Adrenal gland (tissue), 12 donors: ENCODE data around the gene TUBE1. TPM values are rescaled to one million over a fixed set of nuclear protein-coding genes. Genes with fewer than 3 reads are reported as not detected.

Source experiments
- DNase-seq, 7 donors: peaks; one replicate each; pipeline ENCODE4 v3.0.0-alpha.2; 2019 to 2020
- H3K27ac ChIP-seq, 5 donors: fragments of 200-600 bp; sonication (generic) in 4 of 5; 1 replicate in 3 of 5; 2 replicates in 2 of 5; pipeline versions ENCODE4 v1.5.1 to v1.8.0; 2016 to 2020; ENCODE audit warnings: mild to moderate bottlenecking in 1 of 5
- H3K27me3 ChIP-seq: fragments of 200-600 bp; 2 replicates; pipeline ENCODE4 v1.8.0; 2021
- H3K36me3 ChIP-seq, 2 donors: fragments of 200-600 bp; replicated peaks in 1 of 2; 1 replicate in 1 of 2; 2 replicates in 1 of 2; pipeline versions ENCODE4 v1.5.1 to v1.8.0; 2018 to 2022
- H3K4me1 ChIP-seq, 2 donors: fragments of 200-600 bp; replicated peaks in 1 of 2; 1 replicate in 1 of 2; 2 replicates in 1 of 2; pipeline versions ENCODE4 v1.5.1 to v1.8.0; 2018 to 2021
- H3K4me3 ChIP-seq, 4 donors: fragments of 200-600 bp; sonication (generic) in 3 of 4; one replicate each; pipeline ENCODE4 v1.5.1; 2016 to 2018
- H3K9me3 ChIP-seq, 3 donors: fragments of 200-600 bp; sonication (generic) in 1 of 3; replicated peaks in 1 of 3; 1 replicate in 2 of 3; 2 replicates in 1 of 3; pipeline versions ENCODE4 v1.5.1 to v1.8.0; 2016 to 2021
- CTCF ChIP-seq, 6 experiments: fragments of 450-650 bp in 4 of 6; fragments of 200-600 bp in 2 of 6; sonication (generic) in 1 of 6; IDR thresholded peaks; 1 replicate in 5 of 6; 2 replicates in 1 of 6; pipeline versions ENCODE4 v1.5.1 to v1.8.0; 2016 to 2021; ENCODE audit warnings: antibody characterized with exemption in 6 of 6, mild to moderate bottlenecking in 2 of 6, moderate library complexity in 1 of 6
- POLR2A ChIP-seq, 2 donors: fragments of 450-650 bp; IDR thresholded peaks; one replicate each; pipeline ENCODE4 v1.6.1; 2017; ENCODE audit warnings: antibody characterized with exemption in 2 of 2, mild to moderate bottlenecking in 2 of 2, moderate library complexity in 1 of 2
- WGBS, 4 donors: extraction: QIAGEN DNeasy Blood & Tissue Kit in 2 of 4; methylation state at CpG; one replicate each; pipeline versions ENCODE4 v1.1.5 to v1.1.7; 2013 to 2017; 5-methylcytosine and 5-hydroxymethylcytosine counted together
- intact Hi-C, 2 donors: fragments of 100-400 bp; cut with DNase I; formaldehyde crosslinking; loops; one replicate each; pipeline versions ENCODE4 v1.14.1 to v1.15.0; 2022 to 2023
- polyA plus RNA-seq, 3 donors: library from polyadenylated mRNA; stranded (reverse); fragments of 200-250 nt in 2 of 3; fragments of 350-450 nt in 1 of 3; fragmentation: Illumina TruSeq in 1 of 3; extraction: RNeasy Lipid Tissue Mini Kit (QIAGEN cat#74804) in 1 of 3; gene quantifications; one replicate each; pipeline ENCODE4 v1.2.3, GENCODE V29; 2013 to 2014
- total RNA-seq, 9 donors: library from RNA; depleted of rRNA in 4 of 9; stranded (reverse); fragments of >200 nt in 4 of 9; fragments of 120-200 nt in 1 of 9; fragmentation: NEBNext Ultra II Directional in 1 of 9; extraction: Animal tissue kit (Norgen Biotek cat#: 25700) in 1 of 9; gene quantifications; one replicate each; pipeline versions ENCODE4 v1.1.0 to v1.2.4, GENCODE V29; 2013 to 2023
- donor health status: healthy with polysubstance abuse.
- donor health status: Bipolar disorder and iron deficiency.
- donor health status: DM: yes; HTN: yes; CAD: no.
- donor health status: DM: no; HTN: no; CAD: no.
- donor health status: DM: no; HTN: no; CAD: no.
- donor health status: DM: yes; HTN: yes; CAD: no.

Gene TUBE1
- total and polyA plus RNA-seq, 12 donors: 11.1 to 50.0 (median 19.6) TPM

- Histone ChIP-seq H3K36me3 (no peaks in the 10 kb centered on the region), H3K9me3 (no peaks in the 10 kb centered on the region), H3K4me3 (no peak overlapping the region), H3K4me1 (peaks cover 0 to 7% of the 10 kb centered on the region in 2 donors), H3K27ac (no peak overlapping the region), H3K27me3 (no peaks in the 10 kb centered on the region)
- TF ChIP-seq CTCF (IDR thresholded peaks at IDR 0.05): no peak
- no peak for TF ChIP-seq POLR2A (IDR thresholded peaks at IDR 0.05)
- WGBS, 4 donors: 71 to 82% (median 76%) methylated on average over 3 of the region's 3 CpGs
- no peak for DNase-seq
- intact Hi-C loops: no loop called here
These were observed 59.2 kb downstream of the TUBE1 start for GRCh38 chr6:112027942-112028674.

DNA sequence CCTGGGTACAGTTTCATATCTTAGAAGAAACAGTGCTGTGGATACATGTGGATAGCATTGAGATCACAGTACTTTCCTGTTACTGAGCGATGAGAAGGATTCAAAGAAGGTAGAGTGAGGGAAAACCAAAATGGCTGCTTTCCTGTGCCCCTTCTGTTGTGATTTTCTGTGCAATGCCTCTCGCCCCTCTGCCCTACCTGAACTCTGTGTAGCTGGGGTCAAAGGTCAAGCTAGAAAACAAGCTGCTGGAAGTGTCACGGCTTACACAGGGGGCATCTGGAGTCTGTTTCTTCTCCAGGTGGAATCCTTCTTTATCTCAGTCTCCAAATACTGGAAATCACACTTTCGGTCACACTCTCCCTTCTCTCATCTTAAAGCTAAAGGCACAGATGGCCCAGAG is 60.3 kb downstream of the TUBE1 start:
- H3K27ac ChIP-seq: no peak overlapping the region

DNA sequence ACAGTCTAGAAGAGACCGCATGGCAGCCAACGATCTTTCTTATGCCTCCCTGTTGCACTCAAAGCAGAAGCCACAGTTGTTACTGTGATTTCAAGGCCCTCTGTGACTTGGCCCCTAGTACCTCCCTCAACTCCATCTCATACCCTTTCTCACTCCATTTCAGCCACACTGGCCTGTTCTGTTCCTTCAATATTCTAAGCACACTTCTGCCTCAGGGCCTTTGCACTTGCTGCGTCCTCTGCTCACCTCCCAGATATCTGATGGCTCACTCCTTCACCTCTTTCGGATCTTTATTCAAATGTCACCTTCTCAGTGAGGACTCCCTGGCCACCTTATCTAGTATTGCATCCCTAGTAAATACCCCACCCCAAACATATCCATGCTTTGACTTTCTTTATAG is 62.8 kb downstream of the TUBE1 start:
- WGBS, 4 donors: 90 to 95% (median 93%) methylated on average over 4 of the region's 4 CpGs
- H3K27ac ChIP-seq: no peak overlapping the region
- H3K27me3 ChIP-seq: no peaks in the 10 kb centered on the region
- TF ChIP-seq CTCF (IDR thresholded peaks at IDR 0.05) (no peak), POLR2A (IDR thresholded peaks at IDR 0.05) (no peak)
- no peaks in the 10 kb centered on the region for H3K9me3 ChIP-seq
- no peak for DNase-seq
- H3K4me3 ChIP-seq: no peak overlapping the region
- no peaks in the 10 kb centered on the region for H3K36me3 ChIP-seq
- H3K4me1 ChIP-seq: no peaks in the 10 kb centered on the region
- intact Hi-C loops: no loop called here

More for the DNA sequence above, 60.3 kb downstream of the TUBE1 start:
- H3K4me3 ChIP-seq: no peak overlapping the region
- 86 to 93% (median 90%) methylated on average over 4 of the region's 4 CpGs for WGBS, 4 donors
- H3K4me1 ChIP-seq: peaks cover 0 to 7% of the 10 kb centered on the region in 2 donors
- no peaks in the 10 kb centered on the region for H3K9me3 ChIP-seq
- DNase-seq: no peak
- no peaks in the 10 kb centered on the region for H3K27me3 ChIP-seq
- TF ChIP-seq POLR2A (IDR thresholded peaks at IDR 0.05) (no peak), CTCF (IDR thresholded peaks at IDR 0.05) (no peak)
- intact Hi-C loops: no loop called here
- H3K36me3 ChIP-seq: no peaks in the 10 kb centered on the region

GRCh38 chr6:112022749-112023148 is 64.5 kb downstream of the TUBE1 start:
- TF ChIP-seq POLR2A (IDR thresholded peaks at IDR 0.05) (no peak), CTCF (IDR thresholded peaks at IDR 0.05) (no peak)
- H3K4me1 ChIP-seq: no peaks in the 10 kb centered on the region
- DNase-seq: no peak
- no peaks in the 10 kb centered on the region for H3K27me3 ChIP-seq
- intact Hi-C loops: no loop called here
- no peak overlapping the region for H3K4me3 ChIP-seq
- H3K9me3 ChIP-seq: no peaks in the 10 kb centered on the region
- H3K36me3 ChIP-seq: no peaks in the 10 kb centered on the region
- H3K27ac ChIP-seq: no peak overlapping the region
